ENCODE data around the gene ACTG2. TPM values are rescaled to one million over a fixed set of nuclear protein-coding genes. Genes with fewer than 3 reads are reported as not detected.
A peak's percentile ranks its signal among the peaks of the same experiment; 100 is the strongest.

Gene ACTG2
- polyA plus RNA-seq, 3 donors: 0.36 to 1.9 (median 1.2) TPM

DNA sequence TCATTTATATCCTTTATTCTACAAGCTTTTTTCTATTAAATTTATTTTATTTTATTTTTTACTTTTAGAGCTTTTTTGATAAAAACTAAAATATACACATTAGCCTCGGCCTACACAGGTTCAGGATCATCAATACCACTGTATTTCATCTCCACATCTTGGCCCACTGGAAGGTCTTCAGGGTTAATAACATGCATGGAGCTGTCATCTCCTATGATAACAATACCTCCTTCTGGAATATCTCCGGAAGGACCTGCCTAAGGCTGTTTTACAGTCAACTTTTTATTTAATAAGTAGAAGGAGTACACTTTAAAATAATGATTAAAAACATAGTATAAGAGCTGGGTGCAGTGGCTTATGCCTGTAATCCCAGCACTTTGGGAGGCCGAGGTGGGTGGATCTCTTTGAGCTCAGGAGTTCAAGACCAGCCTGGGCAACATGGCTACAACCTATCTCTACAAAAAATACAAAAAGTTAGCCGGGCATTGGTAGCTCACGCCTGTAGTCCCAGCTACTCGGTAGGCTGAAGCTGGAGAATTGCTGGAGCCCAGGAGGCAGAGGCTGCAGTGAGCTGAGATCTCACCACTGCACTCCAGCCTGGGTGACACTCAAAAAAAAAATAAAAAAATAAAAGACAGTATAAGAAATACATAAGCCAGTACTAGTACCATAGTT is 18.2 kb downstream of the ACTG2 start:
- no peak for DNase-seq

DNA sequence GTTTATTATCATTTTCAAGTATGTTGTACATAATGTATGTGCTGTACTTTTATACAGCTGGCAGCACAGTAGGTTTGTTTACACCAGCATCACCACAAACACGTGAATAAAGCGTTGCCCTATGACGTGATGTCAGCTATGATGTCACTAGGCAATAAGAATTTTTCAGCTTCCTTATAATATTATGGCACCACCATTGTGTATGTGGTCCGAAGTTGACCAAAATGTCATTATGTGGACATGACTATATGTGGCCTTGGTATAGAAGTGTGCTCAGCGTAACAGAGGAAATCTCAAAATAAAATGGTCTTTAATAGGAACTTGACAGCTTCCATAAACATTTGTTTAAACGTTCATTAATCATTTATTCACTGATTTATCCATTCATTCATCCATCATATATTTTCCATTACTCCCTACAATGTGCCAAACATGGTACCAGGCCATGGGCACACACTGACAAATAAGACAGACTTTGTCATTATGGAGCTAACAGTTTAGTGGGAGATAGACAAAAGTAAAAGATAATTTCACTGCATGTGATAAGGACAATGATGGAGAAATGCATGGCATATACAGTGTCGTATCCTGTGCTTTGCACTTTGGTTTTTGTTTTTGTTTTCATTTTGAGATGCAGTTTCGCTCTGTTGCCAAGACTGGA is 18.9 kb downstream of the ACTG2 start:
- DNase-seq: no peak

DNA sequence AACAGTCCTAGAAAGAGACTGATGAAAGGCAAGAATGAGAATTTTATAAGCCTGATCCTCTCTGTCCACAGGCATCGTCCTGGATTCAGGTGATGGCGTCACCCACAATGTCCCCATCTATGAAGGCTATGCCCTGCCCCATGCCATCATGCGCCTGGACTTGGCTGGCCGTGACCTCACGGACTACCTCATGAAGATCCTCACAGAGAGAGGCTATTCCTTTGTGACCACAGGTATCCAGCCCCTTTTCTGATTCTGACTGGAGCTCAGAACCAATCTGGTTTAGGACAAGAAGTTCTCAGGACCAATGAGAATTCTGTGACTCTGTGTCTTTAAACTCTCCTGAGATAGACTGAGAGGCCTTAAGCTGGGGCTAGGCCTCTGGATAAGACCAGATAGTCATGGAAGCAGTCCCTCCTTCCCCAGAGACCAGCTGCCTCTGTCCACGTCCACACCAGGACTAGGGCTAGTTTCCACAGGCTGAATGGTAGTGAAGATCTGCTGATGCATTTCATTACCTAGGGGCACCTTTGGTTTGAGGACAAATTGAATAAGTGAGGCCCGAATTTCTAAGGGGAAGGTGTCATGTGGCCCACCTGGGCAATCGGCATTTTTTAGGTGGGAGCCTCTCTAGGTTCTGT is 20.7 kb downstream of the ACTG2 start:
- DNase-seq: no peak

DNA sequence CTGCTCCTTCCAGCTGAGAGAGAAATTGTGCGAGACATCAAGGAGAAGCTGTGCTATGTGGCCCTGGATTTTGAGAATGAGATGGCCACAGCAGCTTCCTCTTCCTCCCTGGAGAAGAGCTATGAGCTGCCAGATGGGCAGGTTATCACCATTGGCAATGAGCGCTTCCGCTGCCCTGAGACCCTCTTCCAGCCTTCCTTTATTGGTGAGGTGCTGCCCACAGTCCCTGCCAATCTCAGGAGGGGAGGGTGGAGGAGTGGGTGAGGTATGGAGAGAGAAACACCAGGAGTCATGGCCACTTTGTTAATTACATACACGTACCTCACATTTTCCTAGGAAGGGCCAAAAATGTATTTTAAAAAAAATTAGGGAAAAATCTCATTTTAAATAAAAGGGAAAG is 21.9 kb downstream of the ACTG2 start:
- DNase-seq: no peak

DNA sequence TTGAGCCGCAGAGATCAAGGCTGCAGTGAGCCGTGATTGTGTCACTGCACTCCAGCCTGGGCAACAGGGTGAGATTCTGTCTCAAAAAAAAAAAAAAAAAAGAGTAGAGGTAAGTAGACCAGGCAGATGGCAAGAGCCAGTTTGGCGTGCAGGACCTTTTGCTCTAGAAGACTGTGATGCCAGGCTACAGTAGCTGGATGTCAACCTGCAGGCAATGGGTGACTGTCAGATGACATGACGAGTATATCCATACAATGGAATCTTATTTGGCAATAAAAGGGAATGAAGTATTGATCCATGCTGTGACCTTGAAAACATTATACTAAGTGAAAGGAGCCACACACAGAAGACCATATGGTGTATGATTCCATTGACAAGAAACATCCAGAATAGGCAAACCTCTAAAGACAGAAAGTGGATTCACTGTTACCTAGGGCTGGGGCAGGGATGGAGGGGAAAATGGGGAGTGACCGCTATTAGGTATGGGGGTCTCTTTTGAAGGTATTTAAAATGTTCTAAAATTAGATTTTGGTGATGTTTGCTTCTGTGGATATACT is 22.7 kb downstream of the ACTG2 start:
- no peak for DNase-seq

DNA sequence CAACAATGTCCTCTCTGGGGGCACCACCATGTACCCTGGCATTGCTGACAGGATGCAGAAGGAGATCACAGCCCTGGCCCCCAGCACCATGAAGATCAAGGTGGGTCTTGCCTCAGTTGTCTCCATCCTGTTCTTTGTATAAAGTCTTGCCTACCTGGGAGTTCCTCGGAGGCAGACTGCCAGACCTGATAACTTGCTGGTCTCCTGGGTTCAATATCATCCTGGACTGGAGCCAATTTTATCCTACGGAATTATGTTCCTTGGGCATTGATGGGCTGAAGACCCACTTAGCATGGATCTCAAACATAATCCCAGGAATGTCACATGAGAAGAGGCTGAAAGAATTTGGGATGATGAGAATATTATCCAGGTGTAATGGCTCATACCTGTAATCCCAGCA is 23.9 kb downstream of the ACTG2 start:
- DNase-seq: no peak

DNA sequence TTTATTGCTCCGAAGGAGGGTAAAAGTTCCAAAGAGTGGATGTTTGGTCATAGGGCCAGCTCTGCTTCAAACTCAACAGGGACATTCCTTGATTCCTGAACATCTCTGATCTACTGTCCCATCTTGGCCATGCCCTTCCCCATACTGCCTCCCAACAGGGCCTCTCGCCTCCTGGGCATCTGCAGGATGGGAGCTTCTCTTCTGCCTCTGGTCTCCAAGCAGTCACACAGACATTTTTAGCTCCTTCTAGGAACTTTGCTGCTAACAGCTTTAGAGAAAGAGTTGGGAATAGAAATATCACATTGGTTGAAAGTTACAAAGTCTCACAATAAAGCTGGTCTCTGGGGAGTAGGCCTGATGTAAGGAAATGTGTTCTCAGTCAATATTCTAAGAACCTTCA is 24.5 kb downstream of the ACTG2 start:
- DNase-seq: no peak

DNA sequence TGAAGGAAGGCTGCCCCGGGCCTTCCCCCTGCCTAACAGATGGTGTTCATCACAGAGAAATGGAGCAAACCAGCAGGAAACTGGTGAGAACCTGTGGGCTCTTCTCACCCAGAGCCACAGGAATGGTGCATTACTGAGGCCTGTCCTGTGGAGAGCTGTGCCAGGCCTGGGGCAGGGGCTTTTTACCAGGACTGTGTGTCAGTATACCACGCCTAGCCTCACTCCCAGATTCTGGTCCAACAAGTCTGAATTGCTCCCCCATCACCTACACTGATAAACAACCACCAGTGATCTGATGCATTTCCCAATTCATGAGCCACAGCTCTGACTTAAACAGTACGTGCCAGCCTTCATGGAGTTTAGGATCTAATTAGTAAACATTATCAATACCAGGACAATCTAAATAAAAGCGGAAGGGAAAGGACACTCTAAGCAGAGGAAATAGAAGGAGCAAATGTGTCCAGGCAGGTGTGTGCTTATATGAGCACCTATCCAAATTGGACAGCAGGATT is 24.9 kb downstream of the ACTG2 start:
- no peak for DNase-seq

DNA sequence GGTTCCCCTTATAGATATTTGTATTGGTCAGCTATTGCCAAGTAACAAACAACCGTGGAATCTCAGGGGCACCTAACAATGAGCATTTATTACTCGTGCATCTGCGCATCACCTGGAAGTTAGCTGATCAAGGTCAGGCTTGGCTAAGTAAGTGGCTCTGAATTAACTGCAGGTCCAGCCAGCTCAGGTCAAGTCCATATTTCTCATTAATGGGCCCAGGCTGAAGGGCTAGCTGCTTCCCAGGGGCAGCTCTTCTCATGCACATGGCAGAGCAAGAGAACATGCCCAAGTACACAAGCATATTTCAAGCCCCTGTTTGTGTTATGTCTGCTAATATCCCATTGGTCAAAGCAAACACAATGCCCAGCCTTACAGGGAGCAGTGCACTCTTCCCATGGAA is 26.0 kb downstream of the ACTG2 start:
- DNase-seq: no peak

DNA sequence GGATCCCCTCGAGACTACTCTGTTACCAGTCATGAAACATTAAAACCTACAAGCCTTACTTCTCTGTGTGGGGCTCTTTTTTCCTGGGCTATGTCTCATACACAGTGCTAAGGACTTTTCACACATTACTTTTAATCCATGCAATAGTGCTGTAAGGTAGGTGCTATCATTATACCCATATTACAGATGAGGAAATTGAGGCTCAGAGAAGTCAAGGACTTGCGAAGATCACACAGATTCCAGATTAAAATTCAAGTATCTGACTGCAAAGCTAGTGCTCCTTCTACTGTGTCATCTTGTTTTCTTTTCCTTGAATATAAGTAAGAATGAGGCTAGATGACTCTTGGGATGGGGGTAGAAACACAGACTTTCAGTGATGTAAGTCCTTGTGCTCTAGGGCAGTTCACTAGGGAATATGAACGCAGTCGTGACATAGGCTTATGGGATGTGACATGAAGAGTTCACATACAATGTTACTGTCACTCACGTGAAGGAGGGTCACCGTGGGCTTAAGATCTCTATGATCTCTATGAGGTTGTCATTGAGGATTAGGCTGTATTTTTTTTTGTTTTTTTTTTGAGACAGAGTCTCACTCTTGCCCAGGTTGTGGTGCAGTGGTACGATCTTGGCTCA is 26.9 kb downstream of the ACTG2 start:
- no peak for DNase-seq

DNA sequence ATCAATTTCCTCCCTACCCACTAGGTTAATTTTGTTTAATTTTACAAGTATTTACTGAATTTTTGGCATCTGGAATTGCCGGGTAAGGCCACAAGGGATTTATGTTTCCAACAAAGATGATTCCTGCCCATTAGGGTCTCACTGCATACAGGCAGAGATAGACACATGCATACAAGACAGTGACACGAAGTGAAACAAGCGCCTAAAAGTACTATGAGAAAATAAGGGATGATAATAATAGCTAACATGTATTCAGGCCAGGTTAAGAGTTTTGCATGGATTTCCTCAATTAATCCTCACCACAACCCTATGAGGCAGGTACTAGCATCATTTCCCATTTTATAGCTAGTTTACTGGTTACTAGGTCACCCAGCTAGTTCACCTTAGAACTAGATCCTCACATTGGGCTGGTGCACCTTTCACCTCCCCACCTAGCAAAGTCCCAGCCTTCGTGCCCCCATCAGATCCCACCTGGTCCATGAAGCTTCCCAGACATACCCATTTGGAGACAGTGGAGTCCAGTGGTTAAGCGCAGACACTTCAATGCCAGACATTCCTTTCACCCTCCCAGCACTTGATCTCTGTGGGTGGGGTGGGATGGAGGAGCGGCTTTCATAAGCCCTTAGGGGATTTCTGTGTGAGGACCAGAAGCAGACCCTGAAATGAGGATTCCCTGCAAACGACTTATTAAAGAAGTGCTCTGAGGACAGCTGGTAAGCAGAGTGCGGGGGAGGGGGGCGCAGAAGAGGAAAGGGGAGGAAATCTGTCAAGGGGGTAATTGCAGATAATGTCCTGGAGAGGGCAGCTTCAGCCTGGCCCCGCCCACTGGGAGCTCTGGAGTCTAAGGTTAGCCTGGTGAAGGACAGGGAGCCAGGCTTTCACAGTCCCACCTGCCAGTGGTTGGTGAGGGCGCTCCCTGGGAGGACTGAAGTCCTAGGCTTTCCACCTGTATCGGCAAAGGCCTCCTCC is 28.1 kb downstream of the ACTG2 start:
- no peak for DNase-seq

DNA sequence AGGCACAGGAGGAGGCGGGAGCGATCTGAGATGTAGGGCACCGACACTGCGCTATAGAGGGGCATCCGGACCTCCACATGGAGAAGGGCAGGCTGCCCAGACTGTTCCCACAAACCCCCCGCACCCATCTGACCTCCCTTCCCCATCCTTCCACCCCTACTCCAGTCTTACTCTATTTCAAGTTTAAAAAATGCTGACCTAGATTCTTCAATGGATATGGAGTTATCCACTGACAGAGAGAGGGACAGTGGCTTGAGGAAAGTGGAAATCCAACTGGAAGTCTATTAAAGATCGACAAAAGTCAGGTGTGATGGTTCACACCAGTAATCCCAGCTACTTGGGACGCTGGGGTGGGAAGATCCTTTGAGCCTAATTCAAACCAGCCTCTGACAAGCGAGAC is 28.8 kb downstream of the ACTG2 start:
- DNase-seq: no peak

DNA sequence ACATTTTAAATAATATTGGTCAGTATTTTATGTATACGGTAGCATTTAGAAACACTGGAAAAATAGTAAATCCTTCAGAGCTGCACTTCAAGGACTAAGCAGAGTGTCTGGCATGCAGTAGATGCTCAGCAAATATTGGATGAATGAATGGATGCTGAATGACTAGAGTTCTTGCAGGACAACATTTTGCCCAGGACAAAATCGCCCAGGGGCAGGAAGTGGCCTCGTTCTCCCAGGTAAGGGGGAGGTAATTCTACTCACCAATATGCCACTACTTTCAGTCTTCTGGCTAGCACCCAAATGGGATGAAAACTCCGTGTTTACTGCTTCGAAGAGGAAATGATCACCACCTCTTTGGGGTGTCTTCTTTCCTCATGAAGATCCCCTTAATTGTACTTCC is 29.9 kb downstream of the ACTG2 start:
- DNase-seq: no peak

DNA sequence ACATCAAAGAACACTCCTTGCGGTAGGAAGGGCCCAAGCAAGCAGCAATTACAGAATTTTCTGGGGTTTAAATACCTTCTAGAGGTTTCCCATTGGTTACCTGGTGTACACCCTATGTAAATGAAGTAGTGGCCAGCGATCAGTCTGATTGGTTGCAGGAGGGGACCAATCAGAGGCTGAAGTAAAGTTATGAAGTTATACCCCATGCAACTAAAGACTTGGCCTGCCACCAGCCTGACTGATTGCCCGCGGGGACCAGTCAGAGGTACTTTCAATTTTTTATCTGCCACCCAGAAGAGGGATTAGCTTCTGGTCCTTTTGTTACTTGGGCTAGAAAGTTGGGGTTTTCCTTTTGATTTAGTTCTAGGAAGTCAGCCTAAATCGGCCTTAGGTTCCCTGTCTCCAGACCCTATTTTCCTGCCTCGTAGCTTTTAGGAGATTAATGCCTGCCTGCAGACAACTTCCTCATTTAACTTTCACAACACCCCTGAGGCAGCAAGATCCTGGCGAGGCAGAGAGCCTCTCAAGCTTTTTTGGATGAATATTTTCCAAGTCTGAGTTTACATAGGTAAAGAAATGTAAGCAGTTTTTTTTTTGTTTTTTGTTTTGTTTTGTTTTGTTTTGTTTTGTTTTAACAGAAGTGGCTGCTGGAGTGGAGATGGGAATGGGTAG is 32.4 kb downstream of the ACTG2 start:
- DNase-seq: no peak

DNA sequence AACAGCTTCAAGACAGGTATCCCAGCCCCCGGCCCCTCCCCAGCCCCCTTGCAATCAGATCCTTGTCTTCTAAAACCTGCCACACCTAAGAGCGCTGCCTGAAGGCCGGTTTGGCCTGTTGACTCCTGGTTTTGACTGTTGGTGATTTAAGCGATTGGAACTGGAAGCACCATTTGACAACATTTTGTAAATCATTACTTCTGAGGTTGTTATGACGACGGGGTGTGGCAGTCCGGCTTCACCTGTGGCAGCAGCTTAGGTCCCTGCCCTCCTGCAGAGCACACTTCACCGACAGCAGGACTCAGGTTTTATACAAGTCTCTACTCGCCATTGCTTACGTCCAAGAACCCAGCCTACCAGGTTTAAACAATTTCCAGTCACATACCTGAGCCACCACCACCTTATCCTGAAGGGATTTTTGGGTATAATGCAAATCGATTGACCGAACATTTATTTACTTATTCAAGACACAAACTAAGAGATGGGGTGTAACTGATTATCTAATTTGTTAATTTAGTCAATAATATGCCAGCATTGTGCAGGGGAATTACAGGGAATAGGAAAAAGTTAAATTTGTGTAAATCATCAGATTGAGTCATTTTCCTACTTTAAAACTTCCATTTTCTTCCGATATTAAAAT is 33.2 kb downstream of the ACTG2 start:
- DNase-seq: no peak

DNA sequence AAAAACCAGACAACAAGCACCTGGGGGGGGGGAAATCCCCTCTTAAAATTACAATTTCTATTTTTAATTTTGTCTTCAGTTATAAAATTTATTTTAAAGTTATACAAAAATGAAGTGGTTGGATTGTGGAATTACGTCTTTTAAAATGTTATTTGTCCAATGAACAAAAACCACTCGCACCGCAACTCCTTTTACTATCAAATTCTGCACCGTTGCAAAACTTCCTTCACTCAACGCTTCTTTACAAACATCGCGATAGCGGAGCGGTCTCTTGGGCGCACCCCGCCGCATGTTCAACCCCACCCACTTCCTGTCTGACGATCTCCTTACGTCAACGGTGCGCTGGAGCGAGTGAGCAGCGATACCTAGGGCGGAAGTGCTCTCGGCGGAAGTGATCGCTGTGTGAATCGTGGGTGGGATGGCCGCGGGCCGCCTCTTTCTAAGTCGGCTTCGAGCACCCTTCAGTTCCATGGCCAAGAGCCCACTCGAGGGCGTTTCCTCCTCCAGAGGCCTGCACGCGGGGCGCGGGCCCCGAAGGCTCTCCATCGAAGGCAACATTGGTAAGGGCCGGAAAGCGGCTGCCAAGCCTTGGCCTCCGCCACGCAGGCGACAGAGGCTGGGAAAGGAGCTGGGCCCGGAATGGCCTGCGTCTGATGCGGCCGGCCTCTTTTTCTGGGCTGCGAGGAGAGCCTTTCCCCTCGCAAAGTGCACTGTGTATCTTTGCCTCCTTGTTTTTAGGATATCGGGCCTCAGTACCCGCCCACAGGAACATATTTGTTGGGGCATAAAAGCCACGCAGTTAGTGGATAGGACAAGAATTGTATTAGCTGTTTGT is 33.9 kb downstream of the ACTG2 start, which contains the start of gene DGUOK:
DGUOK (plus strand) TSS at position 388 of the 835 bp plus-strand sequence; CDS start at position 419, 31 bp downstream.
- DNase-seq: peak; percentile 99

DNA sequence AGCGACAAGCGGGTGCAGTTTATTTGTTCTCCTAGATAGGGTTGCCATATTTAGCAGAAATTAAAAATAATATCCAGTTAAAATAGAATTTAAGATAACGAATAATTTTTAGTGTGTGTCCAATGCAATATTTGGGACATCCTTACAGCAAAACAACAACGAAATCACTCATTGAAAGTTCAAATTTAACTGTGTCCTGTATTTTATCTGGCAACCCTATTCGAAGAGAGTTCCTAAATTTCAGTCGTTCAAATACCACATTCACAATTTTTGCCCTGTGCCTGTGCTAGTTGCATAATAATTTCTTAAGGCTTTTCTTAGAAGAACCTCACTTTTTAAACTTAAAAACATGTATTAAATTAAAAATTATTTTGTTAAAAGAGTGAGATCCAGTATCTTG is 34.5 kb downstream of the ACTG2 start:
- DNase-seq: no peak

DNA sequence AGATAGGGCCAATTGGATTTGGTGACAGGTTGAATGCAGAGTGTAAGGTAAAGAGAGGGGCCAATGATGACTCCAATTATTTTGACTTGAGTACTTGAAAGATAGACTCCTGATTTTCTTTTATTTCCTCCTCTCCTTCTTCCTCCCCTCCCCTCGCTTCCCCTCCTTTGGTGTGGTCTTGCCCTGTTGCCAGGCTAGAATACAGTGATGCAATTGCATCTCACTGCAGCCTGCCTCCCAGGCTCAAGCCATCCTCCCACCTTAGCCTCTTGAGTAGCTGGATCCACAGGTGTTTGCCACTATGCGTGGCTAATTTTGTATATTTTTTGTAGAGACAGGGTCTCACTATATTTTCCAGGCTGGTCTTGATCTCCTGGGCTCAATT is 36.1 kb downstream of the ACTG2 start:
- no peak for DNase-seq

DNA sequence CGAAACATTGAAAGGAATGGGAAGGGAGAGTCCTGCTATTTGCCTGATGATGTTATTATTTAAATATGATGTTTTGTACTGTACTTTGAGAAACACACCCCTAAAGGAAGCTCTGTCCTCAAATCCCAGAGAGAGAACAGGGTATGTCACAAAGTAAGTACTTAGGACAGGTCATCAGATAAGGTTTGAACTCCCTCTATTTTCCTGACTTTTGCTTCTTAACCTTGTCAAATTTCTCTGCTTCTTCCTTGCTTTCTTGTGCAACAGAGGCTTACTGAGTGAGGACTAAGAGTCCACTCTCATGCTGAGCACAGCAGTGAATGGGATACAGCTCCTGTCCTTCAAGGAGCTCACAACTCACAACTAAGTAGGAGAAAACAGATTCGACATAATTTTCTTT is 37.6 kb downstream of the ACTG2 start:
- no peak for DNase-seq
